GM13977 (cell line): ENCODE data around the gene ADCY10.
"Not testable (repeated sequence)": the region's sequence is repeated elsewhere in the genome, so short reads cannot be mapped to it uniquely, and the experiment has no call there.

ENCODE experiments used
- DNase-seq: peaks from one replicate; pipeline ENCODE4 v3.0.0; 2012; ENCODE audit warnings: low spot score
- CTCF ChIP-seq: IDR thresholded peaks from 2 replicates; pipeline ENCODE4 v1.5.1; 2012; ENCODE audit warnings: mild to moderate bottlenecking, control low read depth; ENCODE audit not compliant: insufficient read depth; ENCODE audit errors: extremely low read depth, missing control alignments
- in situ Hi-C: fragments of 300-500 bp; cut with MboI; formaldehyde crosslinking; loops from one replicate; pipeline ENCODE4 v1.12.0; 2022; ENCODE audit warnings: low sequenced_read_pairs, low pct_unique_long_range_greater_than_20kb, mixed read lengths, inconsistent platforms; ENCODE audit not compliant: unreplicated experiment

Gene ADCY10

GRCh38 chr1:167864392-167865032, 49.4 kb downstream of the ADCY10 start:
- in situ Hi-C loops, result no loop called here
- DNase-seq, result no peak
- no peak for TF ChIP-seq CTCF

- no peak for TF ChIP-seq CTCF
- in situ Hi-C loops, result no loop called here
Observed at GRCh38 chr1:167863921-167864279, 50.0 kb downstream of the ADCY10 start.

GRCh38 chr1:167863191-167863920, 50.6 kb downstream of the ADCY10 start:
- DNase-seq, in situ Hi-C loops: not testable (repeated sequence)

More at GRCh38 chr1:167863921-167864279, 50.0 kb downstream of the ADCY10 start:
- no peak for DNase-seq

- no peak for DNase-seq
- in situ Hi-C loops, result no loop called here
Observed at GRCh38 chr1:167862432-167863076, 51.4 kb downstream of the ADCY10 start.

GRCh38 chr1:167861664-167862381, 52.1 kb downstream of the ADCY10 start:
- no peak for TF ChIP-seq CTCF
- no peak for DNase-seq
- in situ Hi-C loops, result no loop called here

More at GRCh38 chr1:167862432-167863076, 51.4 kb downstream of the ADCY10 start:
- TF ChIP-seq CTCF, result no peak

GRCh38 chr1:167860231-167860923, 53.6 kb downstream of the ADCY10 start:
- no peak for TF ChIP-seq CTCF
- no peak for DNase-seq
- in situ Hi-C loops, result no loop called here
